Ascending aorta (tissue), 2 donors: ENCODE data around the gene GAS2L1. TPM values are rescaled to one million over a fixed set of nuclear protein-coding genes. Genes with fewer than 3 reads are reported as not detected.

Source experiments
- DNase-seq, 2 donors: peaks; one replicate each; pipeline ENCODE4 v3.0.0-alpha.2; 2019; ENCODE audit warnings: low spot score in 2 of 2
- H3K27ac ChIP-seq, 2 donors: fragments of 200-600 bp; sonication (generic); one replicate each; pipeline ENCODE4 v1.5.1; 2016 to 2017; ENCODE audit warnings: mild to moderate bottlenecking in 1 of 2
- H3K27me3 ChIP-seq: fragments of 200-600 bp; sonication (generic); one replicate; pipeline ENCODE4 v1.5.1; 2017
- H3K36me3 ChIP-seq, 2 donors: fragments of 200-600 bp; sonication (generic); one replicate each; pipeline ENCODE4 v1.5.1; 2016
- H3K4me1 ChIP-seq, 2 donors: fragments of 200-600 bp; sonication (generic); one replicate each; pipeline ENCODE4 v1.5.1; 2016 to 2017; ENCODE audit warnings: mild to moderate bottlenecking in 1 of 2
- H3K4me3 ChIP-seq, 2 donors: fragments of 200-600 bp; sonication (generic); one replicate each; pipeline ENCODE4 v1.5.1; 2016 to 2017; ENCODE audit warnings: mild to moderate bottlenecking in 1 of 2
- H3K9me3 ChIP-seq, 2 donors: fragments of 200-600 bp; sonication (generic); one replicate each; pipeline ENCODE4 v1.5.1; 2016
- intact Hi-C: fragments of 100-400 bp; cut with DNase I; formaldehyde crosslinking; loops from one replicate; pipeline ENCODE4 v1.15.1; 2023
- total RNA-seq: library from RNA; depleted of rRNA; stranded (reverse); fragments of >200 nt; gene quantifications from one replicate; pipeline ENCODE4 v1.1.0, GENCODE V29; 2016
- TF ChIP-seq, protein P1 (sequence below), 3 experiments: fragments of 200-600 bp in 2 of 3; fragments of 450-650 bp in 1 of 3; sonication (generic) in 2 of 3; IDR thresholded peaks; one replicate each; pipeline ENCODE4 v1.5.1; 2016 to 2019; ENCODE audit warnings: antibody characterized with exemption in 3 of 3, mild to moderate bottlenecking in 1 of 3, moderate library complexity in 1 of 3

Gene GAS2L1
- total RNA-seq, 1 donor from 2014 or later, result 99.3 TPM

GRCh38 chr22:29331213-29331612, 24.8 kb downstream of the GAS2L1 start:
- DNase-seq, result no peak
- Histone ChIP-seq H3K4me3 (no peak overlapping the region), H3K27ac (no peak overlapping the region), H3K27me3 (no peaks in the 10 kb centered on the region), H3K36me3 (peaks cover 50 to 89% of the 10 kb centered on the region in 2 donors), H3K4me1 (no peaks in the 10 kb centered on the region), H3K9me3 (no peaks in the 10 kb centered on the region)
- TF ChIP-seq, protein P1, sequence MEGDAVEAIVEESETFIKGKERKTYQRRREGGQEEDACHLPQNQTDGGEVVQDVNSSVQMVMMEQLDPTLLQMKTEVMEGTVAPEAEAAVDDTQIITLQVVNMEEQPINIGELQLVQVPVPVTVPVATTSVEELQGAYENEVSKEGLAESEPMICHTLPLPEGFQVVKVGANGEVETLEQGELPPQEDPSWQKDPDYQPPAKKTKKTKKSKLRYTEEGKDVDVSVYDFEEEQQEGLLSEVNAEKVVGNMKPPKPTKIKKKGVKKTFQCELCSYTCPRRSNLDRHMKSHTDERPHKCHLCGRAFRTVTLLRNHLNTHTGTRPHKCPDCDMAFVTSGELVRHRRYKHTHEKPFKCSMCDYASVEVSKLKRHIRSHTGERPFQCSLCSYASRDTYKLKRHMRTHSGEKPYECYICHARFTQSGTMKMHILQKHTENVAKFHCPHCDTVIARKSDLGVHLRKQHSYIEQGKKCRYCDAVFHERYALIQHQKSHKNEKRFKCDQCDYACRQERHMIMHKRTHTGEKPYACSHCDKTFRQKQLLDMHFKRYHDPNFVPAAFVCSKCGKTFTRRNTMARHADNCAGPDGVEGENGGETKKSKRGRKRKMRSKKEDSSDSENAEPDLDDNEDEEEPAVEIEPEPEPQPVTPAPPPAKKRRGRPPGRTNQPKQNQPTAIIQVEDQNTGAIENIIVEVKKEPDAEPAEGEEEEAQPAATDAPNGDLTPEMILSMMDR (IDR thresholded peaks at IDR 0.05), result no peak
- intact Hi-C loops, result no loop called here

- TF ChIP-seq, protein P1 (IDR thresholded peaks at IDR 0.05), result no peak
- DNase-seq, result no peak
- H3K9me3 ChIP-seq, result no peaks in the 10 kb centered on the region
- no peak overlapping the region for H3K27ac ChIP-seq
- intact Hi-C loops, result no loop called here
- H3K4me1 ChIP-seq, result no peaks in the 10 kb centered on the region
- H3K36me3 ChIP-seq, result peaks cover 50 to 91% of the 10 kb centered on the region in 2 donors
- no peaks in the 10 kb centered on the region for H3K27me3 ChIP-seq
- no peak overlapping the region for H3K4me3 ChIP-seq
Measured at GRCh38 chr22:29331658-29332300, 25.3 kb downstream of the GAS2L1 start.

DNA sequence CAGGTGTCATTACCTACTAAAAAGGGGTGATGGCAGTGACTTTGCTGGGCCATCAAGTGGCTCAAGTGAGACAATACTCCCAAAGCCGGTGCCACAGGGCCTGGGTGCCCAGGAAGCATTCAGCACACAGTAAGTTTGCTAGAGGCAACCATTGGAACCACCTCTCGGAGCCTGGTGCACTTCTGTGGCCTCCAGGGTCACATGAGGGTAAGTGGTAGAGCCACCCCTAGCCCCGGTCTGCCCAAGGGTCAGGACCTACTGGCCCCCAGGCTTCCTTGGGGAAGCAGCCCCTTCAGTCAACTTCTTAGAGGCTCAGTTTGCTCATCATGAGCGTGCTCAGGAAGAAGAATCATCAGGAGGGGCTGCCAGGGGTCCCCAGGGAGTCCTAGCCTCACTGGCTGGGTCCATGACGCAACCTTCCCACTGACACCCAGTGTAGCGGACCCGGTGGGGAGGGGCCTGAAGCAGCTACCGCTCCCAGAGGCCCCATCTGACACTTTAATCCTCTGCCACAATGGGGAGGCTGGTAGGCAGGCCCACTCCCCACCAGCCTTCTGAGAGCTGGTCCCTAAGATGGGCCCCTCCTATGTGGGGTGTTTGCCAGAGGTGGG, 26.5 kb downstream of the GAS2L1 start:
- H3K36me3 ChIP-seq, result peaks cover 52 to 90% of the 10 kb centered on the region in 2 donors
- intact Hi-C loops, result no loop called here

GRCh38 chr22:29334148-29334547, 27.7 kb downstream of the GAS2L1 start:
- Histone ChIP-seq H3K27me3 (no peaks in the 10 kb centered on the region), H3K36me3 (peaks cover 50 to 90% of the 10 kb centered on the region in 2 donors), H3K27ac (no peak overlapping the region), H3K4me1 (no peaks in the 10 kb centered on the region), H3K9me3 (no peaks in the 10 kb centered on the region), H3K4me3 (no peak overlapping the region)
- DNase-seq, result no peak
- intact Hi-C loops, result no loop called here
- TF ChIP-seq, protein P1 (IDR thresholded peaks at IDR 0.05), result no peak

More for the DNA sequence above, 26.5 kb downstream of the GAS2L1 start:
- TF ChIP-seq, protein P1 (IDR thresholded peaks at IDR 0.05), result no peak
- H3K27ac ChIP-seq, result no peak overlapping the region
- no peak overlapping the region for H3K4me3 ChIP-seq
- DNase-seq, result no peak
- no peaks in the 10 kb centered on the region for H3K9me3 ChIP-seq
- no peaks in the 10 kb centered on the region for H3K4me1 ChIP-seq
- no peaks in the 10 kb centered on the region for H3K27me3 ChIP-seq

DNA sequence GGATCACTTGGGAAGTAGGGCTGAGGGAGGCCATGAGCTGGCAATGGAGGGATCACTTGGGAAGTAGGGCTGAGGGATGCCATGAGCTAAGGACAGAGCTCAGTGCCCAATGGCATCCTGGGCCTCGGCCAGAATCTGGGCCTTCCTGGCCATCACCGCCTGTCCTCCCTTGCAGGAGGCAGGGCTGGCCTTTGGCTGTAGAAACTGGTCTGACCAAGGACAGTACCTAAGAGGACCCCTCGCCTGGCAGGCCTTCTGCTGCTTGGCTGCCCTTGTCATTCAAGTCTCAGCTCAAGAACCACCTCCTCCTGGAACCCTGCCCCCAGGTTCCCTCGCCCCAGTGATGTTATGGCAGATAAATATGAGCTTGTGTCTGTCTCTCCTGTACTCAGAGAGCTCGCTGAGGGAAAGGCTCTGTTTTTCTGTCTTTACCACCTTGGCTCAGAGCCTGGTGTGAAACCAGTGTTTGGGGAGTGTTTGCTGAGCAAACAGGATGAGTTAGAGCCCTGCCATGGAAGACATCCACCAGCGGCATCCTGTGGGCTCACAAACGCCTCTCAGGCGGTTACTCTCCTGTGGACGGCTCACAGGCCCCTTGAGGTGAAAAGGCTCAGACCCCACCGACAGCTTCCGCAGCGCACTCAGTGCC, 28.4 kb downstream of the GAS2L1 start:
- Histone ChIP-seq H3K27me3 (no peaks in the 10 kb centered on the region), H3K9me3 (no peaks in the 10 kb centered on the region), H3K27ac (no peak overlapping the region), H3K36me3 (peaks cover 53 to 90% of the 10 kb centered on the region in 2 donors), H3K4me3 (no peak overlapping the region), H3K4me1 (no peaks in the 10 kb centered on the region)
- TF ChIP-seq, protein P1 (IDR thresholded peaks at IDR 0.05), result no peak
- DNase-seq, result no peak
- intact Hi-C loops, result no loop called here
